Neuron (in vitro differentiated cells): Measurements from ENCODE around the gene WIPF1.

ENCODE experiments used
- H2AFZ ChIP-seq: one replicate; pipeline ENCODE4 v1.6.1; 2013; ENCODE audit warnings: low read depth, mild to moderate bottlenecking, inconsistent platforms, low read length, moderate library complexity
- H3K27me3 ChIP-seq: one replicate; pipeline ENCODE4 v1.6.1; 2013; ENCODE audit warnings: low read length; ENCODE audit not compliant: insufficient read depth
- H3K36me3 ChIP-seq: one replicate; pipeline ENCODE4 v1.6.1; 2013; ENCODE audit warnings: low read length; ENCODE audit not compliant: insufficient read depth
- H3K4me1 ChIP-seq: one replicate; pipeline ENCODE4 v1.6.1; 2013; ENCODE audit warnings: low read length; ENCODE audit not compliant: insufficient read depth
- H3K4me3 ChIP-seq: 2 replicates; pipeline ENCODE4 v1.5.1; 2013; ENCODE audit warnings: mild to moderate bottlenecking, low read length, moderate library complexity
- H3K9me3 ChIP-seq: one replicate; pipeline ENCODE4 v1.6.1; 2013; ENCODE audit warnings: low read length

WIPF1 gene, protein sequence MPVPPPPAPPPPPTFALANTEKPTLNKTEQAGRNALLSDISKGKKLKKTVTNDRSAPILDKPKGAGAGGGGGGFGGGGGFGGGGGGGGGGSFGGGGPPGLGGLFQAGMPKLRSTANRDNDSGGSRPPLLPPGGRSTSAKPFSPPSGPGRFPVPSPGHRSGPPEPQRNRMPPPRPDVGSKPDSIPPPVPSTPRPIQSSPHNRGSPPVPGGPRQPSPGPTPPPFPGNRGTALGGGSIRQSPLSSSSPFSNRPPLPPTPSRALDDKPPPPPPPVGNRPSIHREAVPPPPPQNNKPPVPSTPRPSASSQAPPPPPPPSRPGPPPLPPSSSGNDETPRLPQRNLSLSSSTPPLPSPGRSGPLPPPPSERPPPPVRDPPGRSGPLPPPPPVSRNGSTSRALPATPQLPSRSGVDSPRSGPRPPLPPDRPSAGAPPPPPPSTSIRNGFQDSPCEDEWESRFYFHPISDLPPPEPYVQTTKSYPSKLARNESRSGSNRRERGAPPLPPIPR

DNA sequence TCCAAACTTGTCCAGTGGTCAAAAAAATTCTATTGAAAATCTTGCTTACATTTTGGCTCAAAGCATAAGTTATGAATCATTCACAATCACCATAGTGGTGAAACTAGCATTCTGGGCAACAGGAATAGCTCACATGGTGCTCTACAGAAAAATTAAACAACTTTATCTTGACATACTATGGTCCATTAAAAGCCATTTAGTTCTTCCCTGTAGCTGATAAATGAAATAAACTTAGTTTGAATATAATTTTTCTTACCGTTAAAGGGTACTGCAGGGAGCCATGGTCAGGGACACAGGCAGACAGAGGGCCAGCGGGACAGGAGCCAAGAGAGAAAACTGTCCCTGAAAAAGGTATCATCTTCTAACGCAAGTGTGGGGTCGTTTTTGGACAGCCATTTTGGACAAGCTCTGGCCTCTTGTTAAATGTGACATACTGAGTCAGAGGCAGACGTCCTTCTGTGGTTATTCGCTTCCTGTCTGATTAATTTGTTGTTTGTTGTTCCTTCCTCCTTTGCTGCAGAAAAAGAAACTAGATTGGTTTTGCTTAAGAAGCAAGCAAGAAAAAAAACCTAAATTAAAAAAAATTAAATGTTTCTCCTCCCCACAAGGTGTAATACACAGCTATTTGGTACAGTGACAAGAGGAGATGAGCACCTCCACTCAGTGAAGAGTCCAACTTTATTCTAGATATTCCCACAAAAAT is at the start of gene WIPF1:
TSS of gene WIPF1 (minus strand) at position 460 of the 703 bp plus-strand sequence. CDS start 12,231 bp downstream, outside the sequence.
- Histone ChIP-seq H3K27me3 (no peaks in the 10 kb centered on the region), H2AFZ (no peak within 1 kb of the TSS), H3K9me3 (peaks cover 2% of the 10 kb centered on the region), H3K4me3 (no peak within 1 kb of the TSS), H3K4me1 (peaks cover 12% of the 10 kb centered on the region), H3K36me3 (no peaks in the 10 kb centered on the region)

DNA sequence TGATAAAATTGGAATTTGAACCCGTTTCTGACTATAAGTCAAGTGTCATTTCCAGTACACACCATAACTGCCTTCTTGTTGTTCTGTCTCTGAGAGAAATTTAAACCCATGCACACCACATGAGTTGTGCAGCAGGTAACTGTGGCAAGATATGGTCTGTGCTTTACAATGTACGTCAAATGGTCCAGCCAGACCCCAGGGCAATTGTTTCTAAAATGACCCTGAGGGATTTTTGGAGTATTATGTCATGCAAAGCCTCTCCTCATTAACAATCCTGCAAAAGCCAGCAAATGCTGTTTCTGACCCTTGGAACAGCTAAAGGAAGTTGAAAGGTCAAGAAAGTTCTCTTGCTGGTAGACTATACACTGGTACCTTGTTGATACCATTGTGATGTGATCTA is 47.7 kb upstream of the WIPF1 start:
- Histone ChIP-seq H3K27me3 (no peaks in the 10 kb centered on the region), H3K9me3 (peaks cover 6% of the 10 kb centered on the region), H3K36me3 (no peaks in the 10 kb centered on the region), H3K4me3 (no peak overlapping the region), H3K4me1 (peaks cover 3% of the 10 kb centered on the region), H2AFZ (no peak overlapping the region)

DNA sequence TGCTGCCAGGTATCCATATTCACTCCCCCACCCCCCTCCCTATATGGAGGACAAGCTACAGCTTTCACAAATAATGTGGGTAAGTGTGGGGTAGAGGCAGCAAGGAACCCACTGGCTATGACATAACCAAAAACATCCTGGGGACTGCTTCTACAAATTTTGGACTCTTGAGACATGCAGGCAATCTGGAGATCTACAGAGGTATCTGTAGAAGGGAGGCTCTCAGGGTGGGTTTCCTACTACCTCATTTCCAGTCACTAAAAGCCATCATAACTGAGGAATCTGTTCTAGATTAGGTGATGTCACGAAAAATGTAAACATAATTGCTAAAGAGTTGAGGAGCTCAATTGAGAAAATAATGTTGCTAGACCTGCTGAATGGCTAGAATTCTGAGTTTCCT is 46.8 kb upstream of the WIPF1 start:
- Histone ChIP-seq H3K9me3 (peaks cover 4% of the 10 kb centered on the region), H2AFZ (no peak overlapping the region), H3K36me3 (no peaks in the 10 kb centered on the region), H3K27me3 (no peaks in the 10 kb centered on the region), H3K4me3 (no peak overlapping the region), H3K4me1 (peaks cover 3% of the 10 kb centered on the region)

DNA sequence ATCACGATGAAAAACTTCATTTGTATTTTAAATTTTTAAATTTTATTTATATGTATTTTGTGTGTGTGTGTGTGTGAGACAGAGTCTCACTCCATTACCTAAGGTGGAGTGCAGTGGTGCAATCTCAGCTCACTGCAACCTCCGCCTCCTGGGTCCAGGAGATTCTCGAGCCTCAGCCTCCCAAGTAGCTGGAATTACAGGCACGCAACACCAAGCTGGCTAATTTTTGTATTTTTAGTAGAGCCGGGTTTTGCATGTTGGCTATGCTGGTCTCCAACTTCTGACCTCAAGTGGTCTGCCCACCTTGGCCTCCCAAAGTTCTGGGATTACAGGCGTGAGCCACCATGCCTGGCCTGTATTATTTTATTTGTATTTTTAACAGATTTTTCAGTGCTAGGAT is 45.8 kb upstream of the WIPF1 start:
- Histone ChIP-seq H3K27me3 (no peaks in the 10 kb centered on the region), H2AFZ (no peak overlapping the region), H3K9me3 (no peaks in the 10 kb centered on the region), H3K36me3 (no peaks in the 10 kb centered on the region), H3K4me1 (peaks cover 3% of the 10 kb centered on the region), H3K4me3 (no peak overlapping the region)

DNA sequence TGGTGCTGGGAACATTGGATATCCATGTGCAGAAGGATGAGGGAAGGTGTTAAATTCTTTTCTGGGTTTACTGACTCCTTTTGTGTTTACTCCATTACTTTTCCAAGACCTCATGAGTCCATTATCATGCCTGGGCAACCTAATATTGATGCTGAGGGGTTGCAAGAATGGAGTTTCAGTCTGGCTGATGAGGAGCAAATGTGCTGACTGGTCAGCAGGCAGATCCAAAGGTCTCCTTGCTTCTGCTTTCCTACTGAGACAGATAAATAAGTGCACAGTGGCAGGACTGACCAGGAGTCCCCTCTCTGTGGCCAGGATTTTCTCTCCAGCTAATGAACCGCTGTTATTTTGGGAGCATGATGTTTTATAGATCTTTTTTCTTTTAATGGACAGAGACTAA is 43.6 kb upstream of the WIPF1 start:
- H3K36me3 ChIP-seq: no peaks in the 10 kb centered on the region
- H2AFZ ChIP-seq: no peak overlapping the region
- H3K4me3 ChIP-seq: no peak overlapping the region
- no peaks in the 10 kb centered on the region for H3K9me3 ChIP-seq
- peaks cover 3% of the 10 kb centered on the region for H3K4me1 ChIP-seq
- H3K27me3 ChIP-seq: no peaks in the 10 kb centered on the region

DNA sequence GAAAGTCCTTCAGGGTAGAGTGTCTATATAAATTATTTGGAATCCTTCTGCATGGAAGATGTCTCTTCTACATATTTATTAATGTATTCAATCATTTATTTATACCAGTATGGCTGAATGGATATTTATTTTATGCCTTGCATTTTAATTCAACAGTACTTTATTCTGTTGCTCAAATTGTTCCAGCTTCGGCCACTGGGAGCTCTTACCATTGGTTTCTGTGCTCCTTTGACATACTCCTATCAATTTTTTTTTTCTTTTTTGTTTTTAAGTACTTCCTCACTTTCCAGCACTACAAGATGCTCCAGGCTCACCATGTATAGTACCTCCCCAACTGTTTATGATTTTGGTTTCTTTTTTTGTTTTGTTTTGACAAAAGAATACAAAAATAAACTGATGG is 39.4 kb upstream of the WIPF1 start:
- H3K36me3 ChIP-seq: no peaks in the 10 kb centered on the region
- no peaks in the 10 kb centered on the region for H3K9me3 ChIP-seq

DNA sequence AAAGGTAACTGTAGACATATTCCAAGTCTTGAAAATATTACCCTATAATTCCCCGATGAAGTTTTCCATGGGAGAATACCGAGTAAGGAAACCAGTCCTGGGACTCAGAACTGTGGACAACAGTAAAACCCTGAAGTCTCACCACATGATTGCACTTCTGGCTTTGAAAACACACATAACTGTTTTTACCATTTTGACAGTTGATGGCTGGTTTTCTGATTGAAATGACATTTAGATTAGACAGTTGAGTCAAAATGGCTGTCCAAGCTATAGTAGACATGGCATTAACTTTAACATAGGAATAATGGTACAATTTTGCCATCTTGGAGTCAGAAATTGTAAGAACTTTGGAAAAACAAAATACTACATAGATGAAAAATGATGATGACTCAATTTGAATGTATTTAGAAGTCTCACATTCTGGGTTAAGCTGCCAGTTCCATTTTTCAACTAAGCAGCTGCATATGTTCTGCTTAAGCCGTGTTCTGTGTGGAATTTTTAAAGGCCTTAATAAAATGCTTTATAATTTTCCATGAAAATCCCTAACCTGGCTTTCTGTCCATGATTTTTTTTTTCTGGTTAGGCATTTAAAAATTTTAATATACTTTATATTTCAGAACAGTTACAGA is 38.3 kb upstream of the WIPF1 start:
- H3K27me3 ChIP-seq: no peaks in the 10 kb centered on the region

More for the DNA sequence above, 39.4 kb upstream of the WIPF1 start:
- H3K4me3 ChIP-seq: no peak overlapping the region
- no peaks in the 10 kb centered on the region for H3K4me1 ChIP-seq
- H3K27me3 ChIP-seq: no peaks in the 10 kb centered on the region
- H2AFZ ChIP-seq: no peak overlapping the region

DNA sequence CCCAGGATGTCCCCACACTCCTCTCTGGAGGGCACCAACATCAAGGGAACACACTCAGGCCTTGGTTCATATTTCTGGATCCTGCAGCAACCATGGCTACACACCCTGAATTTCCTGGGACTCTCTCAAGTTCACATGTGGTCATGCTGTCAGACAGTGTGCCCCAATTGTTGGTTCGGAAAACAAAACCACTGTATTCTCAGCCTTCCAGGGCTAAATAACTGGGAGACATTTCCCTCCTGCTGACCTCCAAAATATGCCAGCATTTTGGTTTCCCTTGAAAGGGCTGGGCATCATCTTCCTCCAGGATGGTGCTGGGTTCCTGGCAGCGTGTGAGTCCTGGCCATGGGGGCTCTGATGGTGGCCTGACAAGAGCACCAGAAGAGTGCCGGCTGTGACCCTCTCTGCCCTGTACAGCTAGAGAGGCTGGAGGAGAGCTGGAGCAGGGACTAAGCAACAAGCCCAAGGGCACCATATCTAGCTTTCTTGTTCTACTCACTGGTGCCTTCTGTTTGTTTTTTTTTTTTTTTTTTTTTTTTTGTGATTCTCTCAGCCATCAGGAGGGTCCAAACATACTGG is 37.5 kb upstream of the WIPF1 start:
- H3K4me1 ChIP-seq: no peaks in the 10 kb centered on the region
- H2AFZ ChIP-seq: no peak overlapping the region
- H3K27me3 ChIP-seq: no peaks in the 10 kb centered on the region
- H3K9me3 ChIP-seq: no peaks in the 10 kb centered on the region
- no peak overlapping the region for H3K4me3 ChIP-seq
- no peaks in the 10 kb centered on the region for H3K36me3 ChIP-seq

More for the DNA sequence above, 38.3 kb upstream of the WIPF1 start:
- Histone ChIP-seq H3K4me1 (no peaks in the 10 kb centered on the region), H3K4me3 (no peak overlapping the region), H2AFZ (no peak overlapping the region), H3K36me3 (no peaks in the 10 kb centered on the region), H3K9me3 (no peaks in the 10 kb centered on the region)

DNA sequence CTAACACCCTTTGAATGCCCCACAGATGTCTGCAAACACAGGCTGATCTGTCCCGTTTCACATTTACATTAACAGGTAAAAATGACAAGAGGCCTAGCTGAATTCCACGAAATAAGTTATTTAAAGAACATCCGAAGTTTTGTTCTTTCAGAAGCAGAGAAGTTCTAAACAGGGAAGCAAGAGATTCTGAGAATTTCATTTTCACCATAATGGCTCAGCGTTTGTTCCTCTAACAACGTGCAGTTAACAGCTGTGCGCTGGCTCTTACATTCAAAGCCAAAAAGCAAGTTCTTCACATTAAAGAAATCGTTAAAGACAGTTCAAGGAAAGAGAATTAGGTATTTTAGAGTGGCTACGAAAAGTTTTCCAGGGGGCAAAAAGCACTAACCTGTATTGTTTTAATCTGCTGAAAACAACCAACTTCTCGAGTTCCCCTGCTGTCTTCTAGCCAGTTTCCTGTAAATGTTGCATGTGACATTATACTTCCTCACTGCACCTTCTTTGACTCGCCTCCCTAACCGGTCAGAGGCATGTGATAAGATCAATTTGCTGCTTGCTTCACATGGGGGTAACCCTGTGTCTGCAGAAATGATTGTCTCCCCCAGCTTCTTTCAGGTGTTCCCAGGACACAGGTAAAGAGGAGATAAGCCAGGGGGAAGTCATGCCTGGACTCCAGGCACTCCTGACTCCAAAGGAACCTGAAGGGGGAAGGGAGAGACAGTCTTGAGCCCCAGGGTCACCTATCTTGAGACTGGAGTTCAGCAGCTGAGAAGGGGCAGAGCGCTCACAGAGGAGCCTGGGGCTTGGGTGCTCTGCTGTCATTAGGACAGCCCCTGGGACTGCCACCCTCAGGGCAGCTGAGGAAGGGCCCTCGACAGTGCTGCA is 36.8 kb upstream of the WIPF1 start:
- Histone ChIP-seq H3K4me1 (no peaks in the 10 kb centered on the region), H3K36me3 (no peaks in the 10 kb centered on the region), H2AFZ (no peak overlapping the region), H3K4me3 (no peak overlapping the region), H3K27me3 (no peaks in the 10 kb centered on the region), H3K9me3 (no peaks in the 10 kb centered on the region)

DNA sequence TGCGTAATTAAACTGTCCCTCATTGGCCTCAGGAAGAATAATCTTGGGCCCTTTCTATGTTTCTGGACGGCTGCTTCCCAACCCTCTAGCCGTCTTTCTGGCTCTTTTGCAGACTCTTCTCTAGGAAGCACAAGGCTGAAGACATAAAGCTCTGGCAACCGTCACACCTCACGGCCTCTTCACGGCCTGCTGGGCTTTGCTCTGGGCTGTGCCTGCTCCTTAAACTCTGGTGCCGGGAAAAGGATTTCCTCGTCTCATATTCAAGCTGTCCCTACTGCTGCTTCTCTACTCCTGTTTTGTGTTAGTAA is 36.0 kb upstream of the WIPF1 start:
- H3K4me3 ChIP-seq: no peak overlapping the region
- H3K9me3 ChIP-seq: no peaks in the 10 kb centered on the region
- H3K36me3 ChIP-seq: no peaks in the 10 kb centered on the region
- H3K27me3 ChIP-seq: no peaks in the 10 kb centered on the region
- H2AFZ ChIP-seq: no peak overlapping the region
- H3K4me1 ChIP-seq: no peaks in the 10 kb centered on the region

DNA sequence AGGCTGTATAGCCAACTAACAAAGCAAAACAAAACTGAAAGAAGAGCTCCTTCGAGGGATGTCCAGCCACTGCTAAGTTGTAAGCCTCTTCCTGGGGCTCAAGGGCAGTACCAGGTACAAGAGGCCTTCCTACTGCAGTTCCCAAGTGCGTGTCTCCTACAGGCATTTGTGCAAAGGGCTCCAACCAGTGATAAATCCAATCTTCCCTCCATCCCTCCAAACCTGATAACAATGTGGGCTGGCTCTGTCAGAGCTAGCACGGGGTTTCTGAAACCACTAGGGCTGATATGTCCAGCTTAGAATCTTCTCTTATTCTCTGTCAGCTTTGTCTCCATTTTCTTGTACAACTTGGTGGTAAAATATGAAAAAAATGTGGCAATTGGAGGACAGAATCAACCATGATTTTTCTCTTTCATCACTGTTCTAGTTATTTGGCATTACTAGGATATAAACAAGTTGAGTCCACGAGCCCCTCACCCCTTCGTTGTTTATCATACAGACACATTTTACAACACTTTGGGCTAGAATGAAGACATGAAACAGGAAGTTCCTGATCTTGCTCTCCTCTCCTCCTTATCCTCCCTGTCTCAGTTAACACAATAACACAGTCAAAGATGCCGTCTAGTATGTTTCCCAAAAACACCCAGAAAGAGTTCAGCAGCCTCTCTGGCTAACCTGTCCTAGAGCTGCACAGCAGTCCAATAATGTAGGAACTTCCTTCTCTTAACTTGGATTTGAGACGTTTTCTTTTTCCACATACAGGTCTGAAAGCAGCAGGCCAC is 35.4 kb upstream of the WIPF1 start:
- Histone ChIP-seq H3K27me3 (no peaks in the 10 kb centered on the region), H3K4me1 (no peaks in the 10 kb centered on the region), H2AFZ (no peak overlapping the region), H3K36me3 (no peaks in the 10 kb centered on the region), H3K4me3 (no peak overlapping the region), H3K9me3 (no peaks in the 10 kb centered on the region)
